Measurements from ENCODE around the gene EFNA5. TPM values are rescaled to one million over a fixed set of nuclear protein-coding genes. Genes with fewer than 3 reads are reported as not detected.

Gene EFNA5
- total RNA-seq, 2 experiments from 2014 or later = not detected

GRCh38 chr5:107393851-107394250 is 276.9 kb downstream of the EFNA5 start:
- Histone ChIP-seq H3K27me3 (ENCODE audit: control insufficient read depth in 1 of 2, insufficient read depth in 2 of 2, low read length in 2 of 2) (no peaks in the 10 kb centered on the region), H3K9me3 (ENCODE audit: control insufficient read depth in 1 of 2, insufficient read depth in 1 of 2, low read length in 2 of 2) (no peaks in the 10 kb centered on the region), H3K4me3 (ENCODE audit: low read length) (no peak overlapping the region), H3K4me1 (ENCODE audit: insufficient read depth, low read length) (peaks cover 4% of the 10 kb centered on the region), H3K27ac (ENCODE audit: low read depth in 1 of 2, low read length in 2 of 2) (no peak overlapping the region), H3K36me3 (ENCODE audit: insufficient read depth, low read length) (no peaks in the 10 kb centered on the region)
- no peak for TF ChIP-seq CTCF (IDR thresholded peaks at IDR 0.05)
- ChIA-PET POLR2A (interaction anchor here (0.7 kb wide), 1 partner anchor 1471 kb away, joined by 3 read pairs; no protein-coding TSS in a partner anchor), CTCF (no interaction called here)
- no peak for DNase-seq
- Mint-ChIP-seq H3K4me3 (no peak overlapping the region), H3K4me1 (ENCODE audit: low read depth) (peaks cover 11% of the 10 kb centered on the region), H3K27me3 (no peaks in the 10 kb centered on the region), H3K27ac (no peak overlapping the region), H3K36me3 (ENCODE audit: low read depth) (no peaks in the 10 kb centered on the region), H3K9me3 (no peaks in the 10 kb centered on the region)
- no peak for ATAC-seq (ENCODE audit: poor library complexity)
- intact Hi-C loops (cut with DNase I, micrococcal nuclease) = no loop called here

- Histone ChIP-seq H3K27me3 (ENCODE audit: control insufficient read depth in 1 of 2, insufficient read depth in 2 of 2, low read length in 2 of 2) (no peaks in the 10 kb centered on the region), H3K36me3 (ENCODE audit: insufficient read depth, low read length) (no peaks in the 10 kb centered on the region), H3K27ac (ENCODE audit: low read depth in 1 of 2, low read length in 2 of 2) (no peak overlapping the region), H3K4me3 (ENCODE audit: low read length) (no peak overlapping the region), H3K9me3 (ENCODE audit: control insufficient read depth in 1 of 2, insufficient read depth in 1 of 2, low read length in 2 of 2) (no peaks in the 10 kb centered on the region), H3K4me1 (ENCODE audit: insufficient read depth, low read length) (peaks cover 7% of the 10 kb centered on the region)
- Mint-ChIP-seq H3K4me3 (no peak overlapping the region), H3K27ac (no peak overlapping the region), H3K9me3 (no peaks in the 10 kb centered on the region), H3K36me3 (ENCODE audit: low read depth) (no peaks in the 10 kb centered on the region), H3K27me3 (no peaks in the 10 kb centered on the region), H3K4me1 (ENCODE audit: low read depth) (peaks cover 28% of the 10 kb centered on the region)
- ATAC-seq (ENCODE audit: poor library complexity) (no peak), DNase-seq (no peak)
- no peak for TF ChIP-seq CTCF (IDR thresholded peaks at IDR 0.05)
- CTCF ChIA-PET = no interaction called here
- intact Hi-C loops (cut with DNase I, micrococcal nuclease) = no loop called here
- POLR2A ChIA-PET = no interaction called here
These were observed 278.9 kb downstream of the EFNA5 start for GRCh38 chr5:107391787-107392186.

GRCh38 chr5:107389775-107390148 is 281.0 kb downstream of the EFNA5 start:
- no peak overlapping the region for H3K4me3 Mint-ChIP-seq
- ATAC-seq (ENCODE audit: poor library complexity) = no peak

More at GRCh38 chr5:107389775-107390148, 281.0 kb downstream of the EFNA5 start:
- H3K9me3 Mint-ChIP-seq = no peaks in the 10 kb centered on the region
- peaks cover 7% of the 10 kb centered on the region for H3K4me1 ChIP-seq (ENCODE audit: insufficient read depth, low read length)
- ChIA-PET CTCF (no interaction called here), POLR2A (no interaction called here)
- no peaks in the 10 kb centered on the region for H3K9me3 ChIP-seq (ENCODE audit: control insufficient read depth in 1 of 2, insufficient read depth in 1 of 2, low read length in 2 of 2)
- no peaks in the 10 kb centered on the region for H3K27me3 Mint-ChIP-seq
- no peak overlapping the region for H3K27ac ChIP-seq (ENCODE audit: low read depth in 1 of 2, low read length in 2 of 2)
- no peak for TF ChIP-seq CTCF (IDR thresholded peaks at IDR 0.05)
- no peak overlapping the region for H3K4me3 ChIP-seq (ENCODE audit: low read length)
- no peaks in the 10 kb centered on the region for H3K36me3 Mint-ChIP-seq (ENCODE audit: low read depth)
- H3K27me3 ChIP-seq (ENCODE audit: control insufficient read depth in 1 of 2, insufficient read depth in 2 of 2, low read length in 2 of 2) = no peaks in the 10 kb centered on the region
- intact Hi-C loops (cut with DNase I, micrococcal nuclease) = no loop called here
- no peak overlapping the region for H3K27ac Mint-ChIP-seq
- peaks cover 28% of the 10 kb centered on the region for H3K4me1 Mint-ChIP-seq (ENCODE audit: low read depth)
- peak in 3 of 14 experiments; percentile 16 to 61 (median 45) for DNase-seq
- H3K36me3 ChIP-seq (ENCODE audit: insufficient read depth, low read length) = no peaks in the 10 kb centered on the region

Measured in CD4-positive, alpha-beta T cell (primary cell).